Fibroblast of skin of left quadriceps (primary cell): ENCODE data around the gene AUTS2.

Experiments used
- DNase-seq, 2 experiments: peaks; one replicate each; pipeline ENCODE4 v3.0.0-alpha.2; 2013; ENCODE audit warnings: low read depth in 2 of 2

The AUTS2 gene

GRCh38 chr7:69889338-69889975 is 291.2 kb downstream of the AUTS2 start:
- no peak for DNase-seq

GRCh38 chr7:69889976-69890351 is 291.7 kb downstream of the AUTS2 start:
- no peak for DNase-seq

DNA sequence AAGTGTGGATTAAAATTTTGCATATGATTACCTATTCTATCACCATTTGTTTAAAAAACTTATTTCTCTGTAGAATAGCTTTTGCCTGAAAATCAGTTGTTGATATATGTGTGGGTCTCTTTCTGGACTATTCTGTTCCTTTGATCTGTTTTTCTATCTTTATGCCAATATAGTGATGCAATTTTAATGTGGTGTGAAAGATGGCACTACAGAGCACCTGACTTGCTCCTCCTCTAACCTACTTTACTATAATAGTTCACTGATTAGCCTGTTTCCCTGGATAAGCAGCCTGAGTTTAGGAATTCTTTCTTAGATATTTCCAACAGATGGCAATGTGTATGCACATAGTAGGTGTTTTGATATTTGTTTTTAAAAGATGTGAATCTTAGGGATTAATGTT is 294.5 kb downstream of the AUTS2 start:
- DNase-seq, result no peak

GRCh38 chr7:69893906-69894305 is 295.6 kb downstream of the AUTS2 start:
- no peak for DNase-seq

DNA sequence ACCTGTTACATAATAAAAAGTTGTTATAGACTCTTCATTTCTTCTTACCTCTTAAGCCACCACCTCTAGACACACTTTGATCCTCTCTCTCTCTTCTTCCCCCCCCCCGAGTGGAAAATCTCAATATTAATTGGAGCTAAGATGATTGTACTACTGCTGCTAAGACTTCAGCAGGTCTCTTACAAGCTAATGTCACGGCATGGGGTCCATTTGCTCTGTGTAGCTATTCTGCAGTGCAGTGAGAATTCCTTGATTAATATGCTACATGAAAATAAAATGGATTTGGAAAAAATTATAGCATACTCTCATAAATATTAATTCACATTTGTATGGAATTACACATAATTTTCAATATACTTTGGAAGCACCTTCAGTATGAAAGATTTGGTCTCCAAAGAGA is 297.2 kb downstream of the AUTS2 start:
- no peak for DNase-seq

- no peak for DNase-seq
Observed at GRCh38 chr7:69896121-69896520, 297.8 kb downstream of the AUTS2 start.

DNA sequence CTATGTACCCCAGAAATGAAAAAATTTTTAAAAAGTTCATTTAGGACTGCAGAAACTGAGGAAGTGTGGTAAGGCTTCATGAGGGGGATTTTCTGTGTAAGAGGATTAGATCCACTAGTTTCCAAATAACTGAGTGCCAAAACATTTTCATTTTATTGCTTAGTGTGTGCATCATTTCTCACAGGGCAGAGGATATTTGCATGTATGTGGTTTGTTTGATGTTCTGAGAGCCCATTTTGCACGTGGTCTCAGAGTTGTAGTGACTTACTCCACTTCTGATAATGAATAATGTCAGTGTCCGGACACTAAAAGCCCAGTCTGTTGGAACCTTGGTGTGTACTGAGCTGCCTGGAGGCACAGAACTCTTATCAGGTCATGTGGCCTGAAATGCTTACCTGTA is 299.9 kb downstream of the AUTS2 start:
- no peak for DNase-seq

- DNase-seq, result no peak
Observed at GRCh38 chr7:69903410-69903809, 305.1 kb downstream of the AUTS2 start.

DNA sequence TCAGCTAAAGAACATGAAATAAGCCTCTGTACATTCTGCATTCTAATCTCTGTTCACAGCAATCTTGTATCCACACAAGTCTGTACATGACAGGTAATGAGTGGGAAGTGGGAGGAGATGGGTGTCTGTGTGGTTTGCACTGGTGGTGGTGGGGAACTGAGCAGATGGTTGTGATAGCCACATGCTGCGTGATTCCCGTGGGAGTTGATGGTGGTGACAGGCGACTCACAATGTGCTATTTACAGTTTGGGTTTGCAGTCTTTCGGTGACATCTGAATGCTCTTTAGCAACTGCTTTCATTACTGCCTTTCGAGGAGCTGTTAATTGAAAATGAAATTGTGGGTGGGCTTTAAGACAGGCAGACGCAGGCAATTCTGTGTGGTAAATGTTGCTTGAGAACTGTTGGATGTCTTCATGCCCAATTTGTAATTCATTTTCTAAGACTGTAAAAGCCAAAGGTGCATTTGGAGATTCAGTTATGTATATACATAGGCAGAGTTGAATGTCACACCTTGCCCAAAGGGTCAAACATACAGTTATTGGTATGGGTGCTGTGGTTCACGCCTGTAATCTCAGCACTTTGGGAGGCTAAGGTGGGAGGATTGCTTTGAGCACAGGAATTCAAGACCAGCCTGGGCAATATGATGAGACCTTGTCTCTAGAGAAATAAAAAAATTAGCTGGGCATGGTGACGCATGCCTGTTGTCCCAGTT is 308.2 kb downstream of the AUTS2 start:
- DNase-seq, result no peak

DNA sequence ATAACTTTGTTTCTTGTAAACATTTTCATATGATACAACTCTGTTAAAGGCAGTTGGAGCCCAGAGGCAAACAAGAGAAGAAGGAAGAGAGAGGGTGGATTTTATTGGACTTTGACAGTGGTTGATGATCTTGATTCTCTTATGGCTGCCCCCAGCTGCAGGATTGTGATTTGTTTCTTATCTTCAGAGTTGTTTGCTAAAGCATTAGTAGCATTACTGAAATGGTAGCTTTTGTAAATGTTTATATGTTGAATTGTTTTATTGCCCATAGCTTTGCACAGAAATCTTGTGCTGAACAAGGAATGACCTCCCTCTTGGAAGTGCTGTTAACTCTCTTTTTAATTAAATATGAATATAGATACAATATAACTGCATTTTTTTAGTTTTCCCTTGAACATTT is 309.4 kb downstream of the AUTS2 start:
- DNase-seq, result no peak

GRCh38 chr7:69908454-69908853 is 310.2 kb downstream of the AUTS2 start:
- no peak for DNase-seq

GRCh38 chr7:69910150-69910549 is 311.9 kb downstream of the AUTS2 start:
- DNase-seq, result no peak

DNA sequence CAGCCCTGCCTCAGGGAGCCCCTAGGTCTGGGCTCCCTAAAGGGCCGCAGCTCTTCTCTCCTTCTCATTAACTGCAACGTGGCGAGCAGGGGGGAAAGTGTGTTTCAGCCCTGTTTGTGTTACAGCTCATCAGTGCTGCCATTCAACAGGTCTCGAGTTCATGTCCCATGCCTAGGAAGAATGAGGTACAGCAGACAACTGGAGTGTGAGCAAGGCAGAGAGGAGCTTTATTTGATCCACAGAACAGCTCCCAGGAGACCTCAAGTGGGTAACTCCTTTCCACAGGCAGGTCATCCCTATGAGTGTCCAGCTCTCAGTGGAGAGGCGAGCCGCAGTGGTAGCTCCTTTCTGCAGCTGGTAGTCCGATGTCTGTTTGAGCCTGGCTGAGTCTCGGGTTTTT is 313.1 kb downstream of the AUTS2 start:
- DNase-seq, result no peak

GRCh38 chr7:69912141-69912540 is 313.9 kb downstream of the AUTS2 start:
- DNase-seq, result no peak

DNA sequence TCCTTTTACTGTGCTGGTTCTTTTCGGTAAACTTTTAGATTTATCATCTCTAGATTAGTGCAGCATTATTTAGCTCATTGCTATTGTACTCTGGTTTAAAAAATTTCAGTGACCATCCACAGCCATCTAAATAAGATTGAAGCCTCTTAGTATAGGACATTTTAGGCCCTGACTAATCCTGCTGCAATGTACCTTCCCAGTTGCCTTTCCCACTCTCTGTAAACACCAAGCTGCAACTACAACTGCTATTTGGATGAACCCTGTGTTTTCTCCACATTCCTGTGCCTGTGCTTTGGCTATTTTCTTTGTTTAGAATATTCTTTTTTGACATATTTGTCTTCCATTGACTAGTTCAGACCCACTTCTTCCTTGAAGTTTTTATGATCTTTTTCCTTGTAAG is 314.6 kb downstream of the AUTS2 start:
- DNase-seq, result no peak

- DNase-seq, result no peak
Observed at GRCh38 chr7:69919426-69920111, 321.3 kb downstream of the AUTS2 start.

DNA sequence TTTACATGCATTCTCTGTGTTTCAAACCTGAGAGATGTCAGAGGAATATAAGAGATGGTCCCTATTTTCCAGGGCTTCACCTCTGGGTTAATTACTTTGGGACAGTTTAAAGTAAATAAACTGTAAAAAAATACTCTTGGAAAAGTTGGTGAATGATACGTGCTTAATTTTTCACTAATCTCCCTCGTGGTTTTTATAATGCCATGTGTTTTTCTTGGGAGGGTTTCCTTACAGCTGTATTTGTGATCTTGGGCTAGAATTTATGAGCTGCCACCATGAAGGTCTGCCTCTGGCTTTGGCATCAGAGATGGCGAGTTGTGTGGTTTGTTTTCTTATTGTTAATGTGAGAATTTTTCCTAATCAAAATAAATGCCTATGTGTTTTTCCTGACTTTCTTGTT is 322.5 kb downstream of the AUTS2 start:
- no peak for DNase-seq

- DNase-seq, result no peak
Observed at GRCh38 chr7:69922026-69922803, 323.9 kb downstream of the AUTS2 start.

- DNase-seq, result no peak
Observed at GRCh38 chr7:69927461-69927860, 329.2 kb downstream of the AUTS2 start.

DNA sequence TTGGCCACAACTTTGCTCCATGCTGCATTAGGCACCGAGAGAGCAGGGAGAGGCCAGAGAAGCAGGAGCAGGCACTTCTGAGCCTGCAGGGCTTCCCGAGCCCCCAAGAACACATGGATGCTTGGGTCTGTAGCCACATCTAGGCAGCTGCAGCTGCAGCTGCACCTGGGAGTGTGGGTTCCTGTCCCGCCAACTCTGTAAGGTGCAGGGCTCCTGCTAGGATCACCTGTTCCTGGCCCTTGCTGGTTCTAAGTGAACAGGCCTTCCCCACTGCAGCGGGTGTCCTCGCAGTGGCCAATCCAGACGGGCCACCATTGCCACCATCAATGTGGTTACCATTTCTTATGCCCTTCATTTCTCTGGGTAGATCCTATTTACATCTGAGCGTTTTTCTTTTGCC is 330.3 kb downstream of the AUTS2 start:
- DNase-seq, result no peak

DNA sequence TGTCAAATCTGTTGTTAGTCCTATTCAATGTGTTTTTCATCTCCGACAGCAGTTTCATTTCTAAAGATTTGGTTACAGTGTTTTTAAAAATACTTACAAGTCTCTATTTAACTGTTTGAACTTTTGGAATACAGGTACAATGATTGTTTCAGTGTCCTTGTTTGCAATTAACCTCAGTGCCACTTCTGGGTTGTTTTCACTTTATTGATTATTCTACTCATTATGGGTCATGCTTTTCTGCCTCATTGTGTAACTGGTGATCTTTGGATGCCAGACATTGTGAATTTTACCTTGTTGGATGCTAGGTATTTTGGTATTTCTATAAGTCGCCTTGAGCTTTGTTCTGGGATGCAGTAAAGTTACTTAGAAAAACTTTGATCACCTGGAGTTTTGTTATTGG is 331.3 kb downstream of the AUTS2 start:
- no peak for DNase-seq

DNA sequence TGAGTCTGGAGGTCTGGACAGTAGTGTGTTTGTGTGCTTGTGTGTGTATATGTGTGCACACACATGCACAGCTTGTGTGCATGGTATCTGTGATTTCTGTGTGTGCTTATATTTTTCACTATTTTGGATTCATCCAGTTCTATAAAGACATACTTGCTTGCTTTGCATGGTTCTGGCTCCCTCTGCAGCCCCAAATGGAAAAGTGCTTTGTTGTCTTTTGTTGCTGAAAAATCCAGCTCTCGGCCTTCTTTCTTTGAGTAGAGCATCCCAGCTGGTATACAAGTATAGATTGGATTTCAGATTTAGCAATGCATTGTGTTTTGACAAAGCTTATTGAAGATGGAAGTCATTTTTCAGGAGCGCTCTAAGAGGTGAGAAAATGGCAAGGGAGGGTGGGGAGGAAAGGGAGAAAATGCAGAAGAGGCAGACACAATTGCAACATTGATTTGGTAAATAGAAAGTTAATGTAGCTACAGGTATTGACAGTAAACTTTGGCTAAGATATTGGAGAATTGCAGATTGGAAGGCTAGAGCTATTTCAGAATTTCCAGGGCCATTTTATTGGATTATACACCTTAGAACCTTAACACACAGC is 333.9 kb downstream of the AUTS2 start:
- peak; percentile 28 to 42 for DNase-seq
